ENCODE measurements around the gene SLC25A21.

DNA sequence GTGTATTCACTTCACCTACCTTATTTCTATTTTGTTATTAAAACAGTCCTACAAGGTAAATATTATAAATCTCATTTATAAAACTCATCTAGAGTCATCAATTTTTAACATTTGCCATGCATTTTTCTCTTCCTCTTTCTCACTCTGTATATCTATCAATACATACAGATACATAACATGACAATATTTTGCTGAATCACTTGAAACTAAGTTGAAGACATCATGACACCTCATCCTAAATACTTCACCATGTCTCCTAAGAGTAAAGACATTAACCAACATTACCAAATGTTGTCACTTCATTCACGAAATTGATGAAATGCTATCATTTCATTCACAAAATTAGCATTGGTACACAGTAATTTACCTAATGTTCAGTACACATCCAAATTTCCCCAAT lies 329.0 kb downstream of the SLC25A21 start:
- TF ChIP-seq, protein P1, sequence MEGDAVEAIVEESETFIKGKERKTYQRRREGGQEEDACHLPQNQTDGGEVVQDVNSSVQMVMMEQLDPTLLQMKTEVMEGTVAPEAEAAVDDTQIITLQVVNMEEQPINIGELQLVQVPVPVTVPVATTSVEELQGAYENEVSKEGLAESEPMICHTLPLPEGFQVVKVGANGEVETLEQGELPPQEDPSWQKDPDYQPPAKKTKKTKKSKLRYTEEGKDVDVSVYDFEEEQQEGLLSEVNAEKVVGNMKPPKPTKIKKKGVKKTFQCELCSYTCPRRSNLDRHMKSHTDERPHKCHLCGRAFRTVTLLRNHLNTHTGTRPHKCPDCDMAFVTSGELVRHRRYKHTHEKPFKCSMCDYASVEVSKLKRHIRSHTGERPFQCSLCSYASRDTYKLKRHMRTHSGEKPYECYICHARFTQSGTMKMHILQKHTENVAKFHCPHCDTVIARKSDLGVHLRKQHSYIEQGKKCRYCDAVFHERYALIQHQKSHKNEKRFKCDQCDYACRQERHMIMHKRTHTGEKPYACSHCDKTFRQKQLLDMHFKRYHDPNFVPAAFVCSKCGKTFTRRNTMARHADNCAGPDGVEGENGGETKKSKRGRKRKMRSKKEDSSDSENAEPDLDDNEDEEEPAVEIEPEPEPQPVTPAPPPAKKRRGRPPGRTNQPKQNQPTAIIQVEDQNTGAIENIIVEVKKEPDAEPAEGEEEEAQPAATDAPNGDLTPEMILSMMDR (IDR thresholded peaks at IDR 0.05), result no peak
- TF ChIP-seq POLR2A (IDR thresholded peaks at IDR 0.05), result no peak

Data from esophagus squamous epithelium (tissue), 4 donors.